AG04450 (cell line): ENCODE data around the gene DNAH8. TPM values are rescaled to one million over a fixed set of nuclear protein-coding genes. Genes with fewer than 3 reads are reported as not detected.

Experiments
- CTCF ChIA-PET: fragments of 300-600, 350-600 bp; formaldehyde crosslinking; extraction: SDS; loops from one replicate; lab custom pipeline; 2022; ENCODE audit warnings: antibody characterized with exemption, inconsistent platforms; lab: Charles Lee
- POLR2A ChIA-PET: fragments of 350-600 bp; formaldehyde crosslinking; extraction: SDS; loops from one replicate; lab custom pipeline; 2021; ENCODE audit warnings: antibody characterized with exemption, inconsistent platforms; lab: Yijun Ruan, JAX
- DNase-seq: peaks from one replicate; pipeline ENCODE4 v3.0.0-alpha.2; 2011; ENCODE audit warnings: low read depth, low spot score
- H3K27ac ChIP-seq: one replicate; pipeline ENCODE4 v1.5.1; 2012; ENCODE audit warnings: low read depth, low read length, control low read depth
- H3K27me3 ChIP-seq: one replicate; pipeline ENCODE4 v1.6.0; 2012; ENCODE audit warnings: low read length; ENCODE audit not compliant: control insufficient read depth, insufficient read depth
- H3K4me3 ChIP-seq: 2 replicates; pipeline ENCODE4 v1.5.1; 2011; ENCODE audit warnings: mild to moderate bottlenecking, low read depth, low read length, control low read depth
- H3K9me3 ChIP-seq: 2 replicates; pipeline ENCODE4 v1.5.1; 2012; ENCODE audit warnings: low read length; ENCODE audit not compliant: control insufficient read depth, insufficient read depth
- polyA plus RNA-seq: library from polyadenylated mRNA; depleted of rRNA; stranded (reverse); fragments of >200 nt; gene quantifications from 2 replicates; pipeline ENCODE4 v1.2.3, GENCODE V29; 2011
- TF ChIP-seq, protein P1 (sequence below): IDR thresholded peaks from 2 replicates; pipeline ENCODE4 v1.5.1; 2011; ENCODE audit warnings: low read depth, low read length, control low read depth, inconsistent platforms

Gene DNAH8
- polyA plus RNA-seq, 1 experiment: not detected

DNA sequence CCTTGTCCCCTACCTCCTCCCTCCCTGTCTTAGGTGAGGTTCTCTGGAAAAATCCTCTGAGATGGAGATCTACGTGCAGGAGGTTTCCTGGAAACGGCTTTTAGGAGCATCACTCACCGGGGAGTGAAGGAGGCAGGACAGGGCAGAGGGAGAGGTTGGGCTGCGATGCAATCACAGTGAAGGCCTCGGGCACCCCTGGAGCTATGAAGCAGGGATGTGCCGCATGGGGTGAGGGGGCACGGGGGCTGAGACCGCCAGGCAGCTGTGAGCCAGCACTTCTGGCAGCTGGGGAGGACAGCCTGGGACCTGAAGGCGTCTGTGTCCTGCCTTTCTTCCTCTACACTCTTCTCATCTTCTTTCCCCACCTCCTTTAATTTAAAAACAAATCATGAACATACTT, 320.6 kb downstream of the DNAH8 start:
- POLR2A ChIA-PET: no interaction called here
- no peak for DNase-seq
- peaks cover 6% of the 10 kb centered on the region for H3K27me3 ChIP-seq
- no peaks in the 10 kb centered on the region for H3K9me3 ChIP-seq
- CTCF ChIA-PET: no interaction called here
- H3K4me3 ChIP-seq: no peak overlapping the region
- TF ChIP-seq, protein P1, sequence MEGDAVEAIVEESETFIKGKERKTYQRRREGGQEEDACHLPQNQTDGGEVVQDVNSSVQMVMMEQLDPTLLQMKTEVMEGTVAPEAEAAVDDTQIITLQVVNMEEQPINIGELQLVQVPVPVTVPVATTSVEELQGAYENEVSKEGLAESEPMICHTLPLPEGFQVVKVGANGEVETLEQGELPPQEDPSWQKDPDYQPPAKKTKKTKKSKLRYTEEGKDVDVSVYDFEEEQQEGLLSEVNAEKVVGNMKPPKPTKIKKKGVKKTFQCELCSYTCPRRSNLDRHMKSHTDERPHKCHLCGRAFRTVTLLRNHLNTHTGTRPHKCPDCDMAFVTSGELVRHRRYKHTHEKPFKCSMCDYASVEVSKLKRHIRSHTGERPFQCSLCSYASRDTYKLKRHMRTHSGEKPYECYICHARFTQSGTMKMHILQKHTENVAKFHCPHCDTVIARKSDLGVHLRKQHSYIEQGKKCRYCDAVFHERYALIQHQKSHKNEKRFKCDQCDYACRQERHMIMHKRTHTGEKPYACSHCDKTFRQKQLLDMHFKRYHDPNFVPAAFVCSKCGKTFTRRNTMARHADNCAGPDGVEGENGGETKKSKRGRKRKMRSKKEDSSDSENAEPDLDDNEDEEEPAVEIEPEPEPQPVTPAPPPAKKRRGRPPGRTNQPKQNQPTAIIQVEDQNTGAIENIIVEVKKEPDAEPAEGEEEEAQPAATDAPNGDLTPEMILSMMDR: no peak
- H3K27ac ChIP-seq: no peak overlapping the region

DNA sequence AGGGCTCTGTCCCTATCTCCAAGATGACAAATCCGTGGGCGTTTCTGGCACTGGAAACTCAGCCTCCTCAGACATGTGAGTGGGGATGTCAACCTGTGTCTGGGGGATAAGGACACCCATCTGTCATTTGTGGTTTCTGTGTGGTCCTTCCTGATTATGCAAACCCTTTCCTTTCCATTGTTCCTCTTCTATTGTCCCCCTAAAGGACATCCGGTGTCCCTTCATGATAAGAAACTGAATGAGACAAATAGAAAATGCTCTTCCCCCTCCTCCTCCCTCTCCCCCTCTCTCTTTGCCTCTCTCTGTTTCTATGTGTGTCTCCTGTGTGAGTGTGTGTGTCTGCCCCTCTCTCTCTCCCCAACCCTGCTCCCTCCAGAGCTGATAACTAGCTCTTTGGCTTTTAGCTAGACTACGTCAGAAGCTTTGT, 322.0 kb downstream of the DNAH8 start:
- ChIA-PET POLR2A (no interaction called here), CTCF (no interaction called here)

DNA sequence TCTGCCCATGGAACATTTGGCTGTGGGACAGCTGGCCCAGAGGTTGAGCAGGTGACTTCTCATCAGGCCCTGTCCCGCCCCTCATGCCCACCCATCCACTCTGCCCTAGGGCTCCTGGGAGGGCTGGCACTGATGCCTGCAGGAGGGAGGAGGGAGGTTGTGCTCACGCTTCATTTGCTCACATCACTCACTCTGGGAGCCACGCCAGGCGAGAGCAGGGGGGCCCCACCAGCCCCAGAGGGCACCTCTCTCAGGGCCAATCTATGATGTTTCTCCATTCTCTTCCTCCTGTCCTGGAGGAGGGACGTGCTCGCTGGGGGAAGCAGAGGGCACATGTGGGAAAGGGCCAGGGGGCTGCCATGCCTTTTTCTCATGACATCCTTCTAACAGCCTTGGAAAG, 322.6 kb downstream of the DNAH8 start:
- Histone ChIP-seq H3K27me3 (peaks cover 6% of the 10 kb centered on the region), H3K9me3 (no peaks in the 10 kb centered on the region), H3K4me3 (no peak overlapping the region), H3K27ac (no peak overlapping the region)
- CTCF ChIA-PET: no interaction called here
- TF ChIP-seq, protein P1: no peak
- no peak for DNase-seq
- POLR2A ChIA-PET: no interaction called here

More for the DNA sequence above, 322.0 kb downstream of the DNAH8 start:
- Histone ChIP-seq H3K27ac (no peak overlapping the region), H3K9me3 (no peaks in the 10 kb centered on the region), H3K27me3 (peaks cover 6% of the 10 kb centered on the region), H3K4me3 (no peak overlapping the region)
- TF ChIP-seq, protein P1: no peak
- no peak for DNase-seq

DNA sequence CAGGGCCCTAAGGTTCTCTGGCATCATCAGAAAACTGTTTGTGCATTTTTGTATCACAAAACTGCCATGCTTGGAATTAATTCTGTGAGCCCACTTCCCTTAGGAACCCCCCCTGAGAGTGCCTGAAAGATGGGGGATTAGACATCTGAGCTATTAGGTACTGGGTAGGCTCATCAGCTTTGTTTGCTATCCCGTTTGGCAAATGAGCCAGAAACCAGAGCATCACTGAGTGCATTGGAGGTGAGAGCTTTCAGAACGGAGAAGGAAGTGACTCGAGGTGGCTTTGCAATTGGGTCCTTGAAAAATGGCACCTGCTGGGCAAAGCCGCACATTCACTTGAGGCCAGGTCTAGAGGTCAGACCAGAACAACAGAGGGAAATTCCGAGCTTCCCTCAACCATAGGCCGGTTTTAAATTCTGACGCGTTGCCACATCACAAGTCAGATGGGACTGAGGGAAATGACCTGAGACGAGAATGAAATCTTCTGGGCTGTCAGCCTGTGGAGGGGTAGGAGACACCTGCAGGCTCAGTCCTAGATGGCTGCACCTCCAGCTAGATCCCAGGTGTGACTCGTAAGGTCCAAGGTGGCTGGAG, 325.1 kb downstream of the DNAH8 start:
- CTCF ChIA-PET: interaction anchor here (0.7 kb wide), 1 partner anchor 11 kb away, joined by 3 read pairs; no protein-coding TSS in a partner anchor
- POLR2A ChIA-PET: no interaction called here
- no peak for DNase-seq
- Histone ChIP-seq H3K27me3 (peaks cover 6% of the 10 kb centered on the region), H3K4me3 (no peak overlapping the region), H3K9me3 (no peaks in the 10 kb centered on the region), H3K27ac (no peak overlapping the region)
- TF ChIP-seq, protein P1: no peak

DNA sequence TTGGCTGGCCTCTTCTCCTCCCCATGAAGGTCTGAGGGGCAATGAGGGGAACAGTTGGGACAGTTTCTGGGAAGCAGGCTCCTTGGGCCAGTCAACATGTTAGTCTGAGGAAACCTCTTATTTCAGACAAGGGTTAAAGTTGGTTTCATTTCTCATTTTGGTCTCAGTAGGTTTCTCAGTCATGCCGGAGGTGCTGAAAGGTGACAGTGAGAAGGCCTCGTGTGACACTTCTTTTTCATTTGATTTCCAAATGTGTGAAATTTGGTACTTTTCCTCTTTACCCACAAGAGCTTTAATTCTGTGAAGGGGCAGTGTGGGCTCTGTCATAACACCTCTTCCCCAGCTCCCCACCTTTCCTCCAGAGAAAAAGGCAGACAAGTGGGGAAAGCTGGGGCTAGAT, 326.0 kb downstream of the DNAH8 start:
- TF ChIP-seq, protein P1: no peak
- peaks cover 6% of the 10 kb centered on the region for H3K27me3 ChIP-seq
- DNase-seq: no peak
- CTCF ChIA-PET: no interaction called here
- H3K4me3 ChIP-seq: no peak overlapping the region
- POLR2A ChIA-PET: no interaction called here
- H3K27ac ChIP-seq: no peak overlapping the region
- no peaks in the 10 kb centered on the region for H3K9me3 ChIP-seq
